Adrenal gland (tissue), 12 donors: Measurements from ENCODE around the gene SART3. TPM values are rescaled to one million over a fixed set of nuclear protein-coding genes. Genes with fewer than 3 reads are reported as not detected.

Experiments used
- DNase-seq, 7 donors: peaks; one replicate each; pipeline ENCODE4 v3.0.0-alpha.2; 2019 to 2020
- H3K27ac ChIP-seq, 5 donors: fragments of 200-600 bp; sonication (generic) in 4 of 5; 1 replicate in 3 of 5; 2 replicates in 2 of 5; pipeline versions ENCODE4 v1.5.1 to v1.8.0; 2016 to 2020; ENCODE audit warnings: mild to moderate bottlenecking in 1 of 5
- H3K27me3 ChIP-seq: fragments of 200-600 bp; 2 replicates; pipeline ENCODE4 v1.8.0; 2021
- H3K36me3 ChIP-seq, 2 donors: fragments of 200-600 bp; replicated peaks in 1 of 2; 1 replicate in 1 of 2; 2 replicates in 1 of 2; pipeline versions ENCODE4 v1.5.1 to v1.8.0; 2018 to 2022
- H3K4me1 ChIP-seq, 2 donors: fragments of 200-600 bp; replicated peaks in 1 of 2; 1 replicate in 1 of 2; 2 replicates in 1 of 2; pipeline versions ENCODE4 v1.5.1 to v1.8.0; 2018 to 2021
- H3K4me3 ChIP-seq, 4 donors: fragments of 200-600 bp; sonication (generic) in 3 of 4; one replicate each; pipeline ENCODE4 v1.5.1; 2016 to 2018
- H3K9me3 ChIP-seq, 3 donors: fragments of 200-600 bp; sonication (generic) in 1 of 3; replicated peaks in 1 of 3; 1 replicate in 2 of 3; 2 replicates in 1 of 3; pipeline versions ENCODE4 v1.5.1 to v1.8.0; 2016 to 2021
- POLR2A ChIP-seq, 2 donors: fragments of 450-650 bp; IDR thresholded peaks; one replicate each; pipeline ENCODE4 v1.6.1; 2017; ENCODE audit warnings: antibody characterized with exemption in 2 of 2, mild to moderate bottlenecking in 2 of 2, moderate library complexity in 1 of 2
- WGBS, 4 donors: extraction: QIAGEN DNeasy Blood & Tissue Kit in 2 of 4; methylation state at CpG; one replicate each; pipeline versions ENCODE4 v1.1.5 to v1.1.7; 2013 to 2017; 5-methylcytosine and 5-hydroxymethylcytosine counted together
- intact Hi-C, 2 donors: fragments of 100-400 bp; cut with DNase I; formaldehyde crosslinking; loops; one replicate each; pipeline versions ENCODE4 v1.14.1 to v1.15.0; 2022 to 2023
- polyA plus RNA-seq, 3 donors: library from polyadenylated mRNA; stranded (reverse); fragments of 200-250 nt in 2 of 3; fragments of 350-450 nt in 1 of 3; fragmentation: Illumina TruSeq in 1 of 3; extraction: RNeasy Lipid Tissue Mini Kit (QIAGEN cat#74804) in 1 of 3; gene quantifications; one replicate each; pipeline ENCODE4 v1.2.3, GENCODE V29; 2013 to 2014
- total RNA-seq, 9 donors: library from RNA; depleted of rRNA in 4 of 9; stranded (reverse); fragments of >200 nt in 4 of 9; fragments of 120-200 nt in 1 of 9; fragmentation: NEBNext Ultra II Directional in 1 of 9; extraction: Animal tissue kit (Norgen Biotek cat#: 25700) in 1 of 9; gene quantifications; one replicate each; pipeline versions ENCODE4 v1.1.0 to v1.2.4, GENCODE V29; 2013 to 2023
- TF ChIP-seq, protein P1 (sequence below), 6 experiments: fragments of 450-650 bp in 4 of 6; fragments of 200-600 bp in 2 of 6; sonication (generic) in 1 of 6; IDR thresholded peaks; 1 replicate in 5 of 6; 2 replicates in 1 of 6; pipeline versions ENCODE4 v1.5.1 to v1.8.0; 2016 to 2021; ENCODE audit warnings: antibody characterized with exemption in 6 of 6, mild to moderate bottlenecking in 2 of 6, moderate library complexity in 1 of 6
- donor health status: healthy with polysubstance abuse.
- donor health status: Bipolar disorder and iron deficiency.
- donor health status: DM: yes; HTN: yes; CAD: no.
- donor health status: DM: no; HTN: no; CAD: no.
- donor health status: DM: no; HTN: no; CAD: no.
- donor health status: DM: yes; HTN: yes; CAD: no.

SART3 gene
- total and polyA plus RNA-seq, 12 donors, result 27.5 to 79.3 (median 39.7) TPM

GRCh38 chr12:108482717-108483212 is 78.2 kb downstream of the SART3 start:
- Histone ChIP-seq H3K9me3 (no peaks in the 10 kb centered on the region), H3K27ac (no peak overlapping the region), H3K36me3 (no peaks in the 10 kb centered on the region), H3K27me3 (no peaks in the 10 kb centered on the region), H3K4me1 (no peaks in the 10 kb centered on the region), H3K4me3 (no peak overlapping the region)
- intact Hi-C loops, result no loop called here
- WGBS, 4 donors, result 49 to 59% (median 53%) methylated on average over 9 to 11 of the region's 11 CpGs
- TF ChIP-seq, protein P1, sequence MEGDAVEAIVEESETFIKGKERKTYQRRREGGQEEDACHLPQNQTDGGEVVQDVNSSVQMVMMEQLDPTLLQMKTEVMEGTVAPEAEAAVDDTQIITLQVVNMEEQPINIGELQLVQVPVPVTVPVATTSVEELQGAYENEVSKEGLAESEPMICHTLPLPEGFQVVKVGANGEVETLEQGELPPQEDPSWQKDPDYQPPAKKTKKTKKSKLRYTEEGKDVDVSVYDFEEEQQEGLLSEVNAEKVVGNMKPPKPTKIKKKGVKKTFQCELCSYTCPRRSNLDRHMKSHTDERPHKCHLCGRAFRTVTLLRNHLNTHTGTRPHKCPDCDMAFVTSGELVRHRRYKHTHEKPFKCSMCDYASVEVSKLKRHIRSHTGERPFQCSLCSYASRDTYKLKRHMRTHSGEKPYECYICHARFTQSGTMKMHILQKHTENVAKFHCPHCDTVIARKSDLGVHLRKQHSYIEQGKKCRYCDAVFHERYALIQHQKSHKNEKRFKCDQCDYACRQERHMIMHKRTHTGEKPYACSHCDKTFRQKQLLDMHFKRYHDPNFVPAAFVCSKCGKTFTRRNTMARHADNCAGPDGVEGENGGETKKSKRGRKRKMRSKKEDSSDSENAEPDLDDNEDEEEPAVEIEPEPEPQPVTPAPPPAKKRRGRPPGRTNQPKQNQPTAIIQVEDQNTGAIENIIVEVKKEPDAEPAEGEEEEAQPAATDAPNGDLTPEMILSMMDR (IDR thresholded peaks at IDR 0.05), result no peak
- TF ChIP-seq POLR2A (IDR thresholded peaks at IDR 0.05), result no peak
- no peak for DNase-seq

DNA sequence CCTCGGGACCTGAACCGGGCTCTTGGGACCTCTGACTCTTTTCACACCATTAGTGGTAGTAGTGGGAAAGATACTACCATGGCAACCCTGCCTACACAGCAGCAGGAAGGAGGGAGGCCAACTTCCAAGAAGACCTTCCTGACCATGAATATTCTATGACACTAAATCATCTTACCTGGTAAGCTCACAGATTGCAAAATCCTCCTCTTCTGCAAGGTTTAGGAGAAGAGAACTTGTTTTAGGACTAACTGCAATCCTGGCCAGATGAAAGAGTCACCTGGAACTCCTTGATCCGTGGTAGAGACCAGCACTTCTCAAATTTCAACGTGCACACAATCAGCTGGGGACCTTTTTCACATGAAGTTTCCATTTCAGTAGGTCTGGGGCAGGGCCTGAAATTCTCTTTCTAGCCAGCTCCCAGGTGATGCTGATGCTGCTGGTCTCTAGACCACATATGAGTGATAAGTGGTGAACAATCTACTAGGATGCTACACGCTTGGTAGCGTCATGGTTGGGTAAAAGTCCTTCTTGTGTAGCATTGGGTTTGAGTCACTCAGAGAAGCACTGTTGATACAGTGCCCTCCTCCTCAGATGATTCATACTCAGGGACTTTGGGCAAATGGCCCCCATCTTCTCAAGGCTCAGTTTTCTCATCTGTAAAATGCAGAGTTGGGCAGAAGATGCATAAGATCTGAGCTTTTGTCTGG is 81.5 kb downstream of the SART3 start:
- no peak for DNase-seq
- Histone ChIP-seq H3K4me3 (no peak overlapping the region), H3K4me1 (no peaks in the 10 kb centered on the region), H3K27ac (no peak overlapping the region), H3K36me3 (no peaks in the 10 kb centered on the region), H3K9me3 (no peaks in the 10 kb centered on the region), H3K27me3 (no peaks in the 10 kb centered on the region)
- WGBS, 4 donors, result 55 to 72% (median 69%) methylated on average over 4 to 6 of the region's 6 CpGs
- no peak for TF ChIP-seq POLR2A (IDR thresholded peaks at IDR 0.05)
- TF ChIP-seq, protein P1 (IDR thresholded peaks at IDR 0.05), result no peak
- intact Hi-C loops, result no loop called here

DNA sequence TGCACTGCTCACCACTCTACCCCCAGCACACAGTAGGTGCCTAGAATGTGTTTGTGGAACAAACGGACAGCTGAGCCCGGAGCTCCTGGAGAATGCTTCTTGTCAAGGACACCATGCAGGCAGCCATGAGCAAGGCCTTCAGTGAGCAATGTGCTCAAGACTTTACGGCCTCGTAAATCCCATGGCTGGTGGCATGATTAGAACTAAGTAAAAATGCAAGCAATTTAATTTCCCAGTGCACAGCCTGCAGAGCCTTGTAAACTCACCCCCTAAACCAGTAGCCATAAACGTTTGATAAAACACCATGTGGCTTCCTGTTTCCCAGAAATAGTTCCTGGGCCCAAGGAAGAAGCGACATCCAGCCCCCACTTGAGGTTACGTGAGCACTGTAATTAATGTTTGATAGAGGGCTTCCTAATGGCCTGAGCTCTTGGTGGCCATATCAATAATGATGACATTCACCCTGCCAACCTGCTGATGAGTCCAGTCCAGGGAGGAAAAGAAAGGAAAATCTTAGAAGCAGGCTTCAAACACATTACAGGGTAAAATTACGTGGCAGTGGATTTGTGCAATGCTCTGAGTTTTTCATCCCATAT is 82.3 kb downstream of the SART3 start:
- Histone ChIP-seq H3K4me1 (no peaks in the 10 kb centered on the region), H3K27me3 (no peaks in the 10 kb centered on the region), H3K4me3 (no peak overlapping the region), H3K27ac (no peak overlapping the region), H3K9me3 (no peaks in the 10 kb centered on the region), H3K36me3 (no peaks in the 10 kb centered on the region)
- 55 to 66% (median 56%) methylated on average over 8 of the region's 8 CpGs for WGBS, 4 donors
- intact Hi-C loops, result no loop called here
- no peak for DNase-seq
- TF ChIP-seq, protein P1 (IDR thresholded peaks at IDR 0.05), result no peak
- no peak for TF ChIP-seq POLR2A (IDR thresholded peaks at IDR 0.05)

- Histone ChIP-seq H3K27ac (no peak overlapping the region), H3K36me3 (no peaks in the 10 kb centered on the region), H3K27me3 (no peaks in the 10 kb centered on the region), H3K9me3 (no peaks in the 10 kb centered on the region), H3K4me3 (no peak overlapping the region), H3K4me1 (no peaks in the 10 kb centered on the region)
- WGBS, 4 donors, result 77 to 88% (median 83%) methylated on average over 6 of the region's 6 CpGs
- TF ChIP-seq POLR2A (IDR thresholded peaks at IDR 0.05), result no peak
- TF ChIP-seq, protein P1 (IDR thresholded peaks at IDR 0.05), result no peak
- DNase-seq, result no peak
- intact Hi-C loops, result no loop called here
These were observed 83.1 kb downstream of the SART3 start for GRCh38 chr12:108477881-108478259.
